Measurements from ENCODE around the gene NLRC4. TPM values are rescaled to one million over a fixed set of nuclear protein-coding genes. Genes with fewer than 3 reads are reported as not detected.
A peak's percentile ranks its signal among the peaks of the same experiment; 100 is the strongest.
"Not testable (repeated sequence)": the region's sequence is repeated elsewhere in the genome, so short reads cannot be mapped to it uniquely, and the experiment has no call there.

Gene NLRC4
- polyA plus RNA-seq, 1 experiment = not detected

GRCh38 chr2:32277363-32277673 lies 12.6 kb upstream of the NLRC4 start:
- Histone ChIP-seq H3K36me3 (ENCODE audit: control insufficient read depth, insufficient read depth, low read length) (peaks cover 3% of the 10 kb centered on the region; the same call in 1 of the 2 replicates), H3K27me3 (ENCODE audit: control insufficient read depth, insufficient read depth, low read length) (no peaks in the 10 kb centered on the region; the same call in 1 of the 2 replicates), H3K4me3 (ENCODE audit: low read depth, low read length) (peak overlapping the region; percentile 99)
- ChIA-PET POLR2A (no interaction called here), CTCF (interaction anchor here (1.1 kb wide), 1 partner anchor 1584 kb away, joined by 3 read pairs; no protein-coding TSS in a partner anchor)
- no peak for TF ChIP-seq CTCF (IDR thresholded peaks at IDR 0.05; ENCODE audit: insufficient read depth, low read depth, low read length)
- DNase-seq (ENCODE audit: low read depth) = no peak

- CTCF ChIA-PET; H3K36me3 ChIP-seq (ENCODE audit: control insufficient read depth, insufficient read depth, low read length); DNase-seq (ENCODE audit: low read depth); H3K4me3 ChIP-seq (ENCODE audit: low read depth, low read length); H3K27me3 ChIP-seq (ENCODE audit: control insufficient read depth, insufficient read depth, low read length); POLR2A ChIA-PET: not testable (repeated sequence)
Observed at GRCh38 chr2:32275790-32276189, 11.1 kb upstream of the NLRC4 start.

- Histone ChIP-seq H3K4me3 (ENCODE audit: low read depth, low read length) (no peak overlapping the region), H3K36me3 (ENCODE audit: control insufficient read depth, insufficient read depth, low read length) (no peaks in the 10 kb centered on the region), H3K27me3 (ENCODE audit: control insufficient read depth, insufficient read depth, low read length) (no peaks in the 10 kb centered on the region; the same call in 1 of the 2 replicates)
- no peak for DNase-seq (ENCODE audit: low read depth)
- ChIA-PET CTCF (interaction anchor here (0.6 to 1.8 kb wide), 2 partner anchors 16 to 34 kb away, joined by 3 read pairs; no protein-coding TSS in a partner anchor), POLR2A (no interaction called here)
- no peak for TF ChIP-seq CTCF (IDR thresholded peaks at IDR 0.05; ENCODE audit: insufficient read depth, low read depth, low read length)
Observed at GRCh38 chr2:32274289-32274688, 9.6 kb upstream of the NLRC4 start.

GRCh38 chr2:32272279-32272678 lies 7.6 kb upstream of the NLRC4 start:
- H3K27me3 ChIP-seq (ENCODE audit: control insufficient read depth, insufficient read depth, low read length) = no peaks in the 10 kb centered on the region; the same call in 1 of the 2 replicates
- no peak for TF ChIP-seq CTCF (IDR thresholded peaks at IDR 0.05; ENCODE audit: insufficient read depth, low read depth, low read length)
- ChIA-PET CTCF (interaction anchor here (0.6 kb wide), 1 partner anchor 120 kb away, joined by 4 read pairs; no protein-coding TSS in a partner anchor), POLR2A (no interaction called here)
- H3K4me3 ChIP-seq (ENCODE audit: low read depth, low read length) = no peak overlapping the region
- no peak for DNase-seq (ENCODE audit: low read depth)
- H3K36me3 ChIP-seq (ENCODE audit: control insufficient read depth, insufficient read depth, low read length) = no peaks in the 10 kb centered on the region

- POLR2A ChIA-PET = no interaction called here
- Histone ChIP-seq H3K27me3 (ENCODE audit: control insufficient read depth, insufficient read depth, low read length) (no peaks in the 10 kb centered on the region; the same call in 1 of the 2 replicates), H3K4me3 (ENCODE audit: low read depth, low read length) (no peak overlapping the region), H3K36me3 (ENCODE audit: control insufficient read depth, insufficient read depth, low read length) (no peaks in the 10 kb centered on the region)
- CTCF ChIA-PET = no interaction called here
- TF ChIP-seq CTCF (IDR thresholded peaks at IDR 0.05; ENCODE audit: insufficient read depth, low read depth, low read length) = no peak
- DNase-seq (ENCODE audit: low read depth) = no peak
Observed at GRCh38 chr2:32271063-32271462, 6.4 kb upstream of the NLRC4 start.

- no peaks in the 10 kb centered on the region; the same call in 1 of the 2 replicates for H3K27me3 ChIP-seq (ENCODE audit: control insufficient read depth, insufficient read depth, low read length)
- no peaks in the 10 kb centered on the region for H3K36me3 ChIP-seq (ENCODE audit: control insufficient read depth, insufficient read depth, low read length)
- H3K4me3 ChIP-seq (ENCODE audit: low read depth, low read length) = no peak overlapping the region
- CTCF ChIA-PET = no interaction called here
- POLR2A ChIA-PET = no interaction called here
- no peak for TF ChIP-seq CTCF (IDR thresholded peaks at IDR 0.05; ENCODE audit: insufficient read depth, low read depth, low read length)
- no peak for DNase-seq (ENCODE audit: low read depth)
Observed at GRCh38 chr2:32262105-32262504, 2.6 kb downstream of the NLRC4 start.

Data from BJ (cell line).